Sigmoid colon (tissue), 7 donors: ENCODE measurements around the gene PCSK2. TPM values are rescaled to one million over a fixed set of nuclear protein-coding genes. Genes with fewer than 3 reads are reported as not detected.

Experiments used
- DNase-seq: peaks from one replicate; pipeline ENCODE4 v3.0.0-alpha.2; 2019
- H3K27ac ChIP-seq, 4 donors: fragments of 200-600 bp; sonication (generic); one replicate each; pipeline ENCODE4 v1.5.1; 2016 to 2019; ENCODE audit warnings: mild to moderate bottlenecking in 1 of 4
- H3K27me3 ChIP-seq, 3 donors: fragments of 200-600 bp; sonication (generic); one replicate each; pipeline ENCODE4 v1.5.1; 2019; ENCODE audit warnings: mild to moderate bottlenecking in 1 of 3
- H3K36me3 ChIP-seq, 4 donors: fragments of 200-600 bp; sonication (generic); one replicate each; pipeline ENCODE4 v1.5.1; 2016 to 2019
- H3K4me1 ChIP-seq, 4 donors: fragments of 200-600 bp; sonication (generic); one replicate each; pipeline ENCODE4 v1.5.1; 2017 to 2019
- H3K4me3 ChIP-seq, 4 donors: fragments of 200-600 bp; sonication (generic); one replicate each; pipeline ENCODE4 v1.5.1; 2017 to 2019; ENCODE audit warnings: mild to moderate bottlenecking in 2 of 4, moderate library complexity in 1 of 4
- H3K9me3 ChIP-seq, 4 donors: fragments of 200-600 bp in 3 of 4; sonication (generic) in 3 of 4; one replicate each; pipeline versions ENCODE4 v1.5.1 to v1.6.1; 2013 to 2019
- EP300 ChIP-seq, 4 donors: sonication (generic); formaldehyde crosslinking; IDR thresholded peaks; one replicate each; pipeline ENCODE4 v1.6.1; 2017; ENCODE audit warnings: antibody characterized with exemption in 4 of 4
- POLR2A ChIP-seq, 2 donors: fragments of 450-650 bp; IDR thresholded peaks; one replicate each; pipeline ENCODE4 v1.6.1; 2016; ENCODE audit warnings: antibody characterized with exemption in 2 of 2, mild to moderate bottlenecking in 2 of 2, moderate library complexity in 2 of 2
- POLR2AphosphoS5 ChIP-seq, 4 donors: sonication (generic); formaldehyde crosslinking; IDR thresholded peaks; one replicate each; pipeline ENCODE4 v1.6.1; 2017; ENCODE audit warnings: antibody characterized with exemption in 4 of 4
- WGBS, 2 donors: extraction: QIAGEN DNeasy Blood & Tissue Kit; methylation state at CpG; one replicate each; pipeline ENCODE4 v1.1.7; 2013; 5-methylcytosine and 5-hydroxymethylcytosine counted together
- intact Hi-C: fragments of 100-400 bp; cut with DNase I; formaldehyde crosslinking; loops from one replicate; pipeline ENCODE4 v1.15.1; 2023
- polyA plus RNA-seq, 3 donors: library from polyadenylated mRNA; stranded (reverse); fragments of 200-250 nt; gene quantifications; one replicate each; pipeline ENCODE4 v1.2.3, GENCODE V29; 2013
- total RNA-seq, 4 donors: library from RNA; depleted of rRNA; stranded (reverse); fragments of >200 nt; gene quantifications; one replicate each; pipeline ENCODE4 v1.1.0, GENCODE V29; 2016
- TF ChIP-seq, protein P1 (sequence below), 4 experiments: fragments of 450-650 bp in 3 of 4; fragments of 200-600 bp in 1 of 4; IDR thresholded peaks; one replicate each; pipeline ENCODE4 v1.5.1; 2016 to 2019; ENCODE audit warnings: antibody characterized with exemption in 4 of 4, mild to moderate bottlenecking in 3 of 4, moderate library complexity in 2 of 4
- donor health status: healthy with polysubstance abuse.
- donor health status: Bipolar disorder and iron deficiency.
- donor health status: healthy.

PCSK2 gene
- total and polyA plus RNA-seq, 7 donors: 0.54 to 5.4 (median 2.4) TPM; not detected in 1

DNA sequence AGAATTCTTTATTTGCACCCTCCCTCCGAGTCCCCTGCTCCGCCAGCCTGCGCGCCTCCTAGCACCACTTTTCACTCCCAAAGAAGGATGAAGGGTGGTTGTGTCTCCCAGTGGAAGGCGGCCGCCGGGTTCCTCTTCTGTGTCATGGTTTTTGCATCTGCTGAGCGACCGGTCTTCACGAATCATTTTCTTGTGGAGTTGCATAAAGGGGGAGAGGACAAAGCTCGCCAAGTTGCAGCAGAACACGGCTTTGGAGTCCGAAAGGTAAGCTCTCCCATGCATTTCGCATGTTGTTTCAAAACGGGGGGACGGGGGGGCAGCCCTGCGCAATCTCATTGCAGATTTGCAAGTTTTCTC is 357 bp downstream of the PCSK2 start:
- Histone ChIP-seq H3K27me3 (peaks cover 6 to 42% (median 26%) of the 10 kb centered on the region in 3 donors), H3K9me3 (no peaks in the 10 kb centered on the region), H3K27ac (peak overlapping the region in 1 of 4 donors; percentile 32), H3K4me3 (peak overlapping the region in 3 of 4 donors; percentile 44 to 51 (median 49)), H3K36me3 (no peaks in the 10 kb centered on the region), H3K4me1 (peaks cover 0 to 25% (median 18%) of the 10 kb centered on the region in 4 donors)
- WGBS, 2 donors: 4 to 8% methylated on average over 17 of the region's 17 CpGs
- no peak for DNase-seq
- intact Hi-C loops: no loop called here
- TF ChIP-seq POLR2A (IDR thresholded peaks at IDR 0.05) (no peak), EP300 (IDR thresholded peaks at IDR 0.05) (no peak), POLR2AphosphoS5 (IDR thresholded peaks at IDR 0.05) (no peak)
- TF ChIP-seq, protein P1, sequence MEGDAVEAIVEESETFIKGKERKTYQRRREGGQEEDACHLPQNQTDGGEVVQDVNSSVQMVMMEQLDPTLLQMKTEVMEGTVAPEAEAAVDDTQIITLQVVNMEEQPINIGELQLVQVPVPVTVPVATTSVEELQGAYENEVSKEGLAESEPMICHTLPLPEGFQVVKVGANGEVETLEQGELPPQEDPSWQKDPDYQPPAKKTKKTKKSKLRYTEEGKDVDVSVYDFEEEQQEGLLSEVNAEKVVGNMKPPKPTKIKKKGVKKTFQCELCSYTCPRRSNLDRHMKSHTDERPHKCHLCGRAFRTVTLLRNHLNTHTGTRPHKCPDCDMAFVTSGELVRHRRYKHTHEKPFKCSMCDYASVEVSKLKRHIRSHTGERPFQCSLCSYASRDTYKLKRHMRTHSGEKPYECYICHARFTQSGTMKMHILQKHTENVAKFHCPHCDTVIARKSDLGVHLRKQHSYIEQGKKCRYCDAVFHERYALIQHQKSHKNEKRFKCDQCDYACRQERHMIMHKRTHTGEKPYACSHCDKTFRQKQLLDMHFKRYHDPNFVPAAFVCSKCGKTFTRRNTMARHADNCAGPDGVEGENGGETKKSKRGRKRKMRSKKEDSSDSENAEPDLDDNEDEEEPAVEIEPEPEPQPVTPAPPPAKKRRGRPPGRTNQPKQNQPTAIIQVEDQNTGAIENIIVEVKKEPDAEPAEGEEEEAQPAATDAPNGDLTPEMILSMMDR (IDR thresholded peaks at IDR 0.05): no peak

- no peak overlapping the region for H3K27ac ChIP-seq
- peak; percentile 62 for DNase-seq
These were observed 1.1 kb downstream of the PCSK2 start for GRCh38 chr20:17227669-17228623.

GRCh38 chr20:17228624-17229061 is 1.8 kb downstream of the PCSK2 start:
- peaks cover 6 to 41% (median 17%) of the 10 kb centered on the region in 3 donors for H3K27me3 ChIP-seq
- no peaks in the 10 kb centered on the region for H3K9me3 ChIP-seq
- H3K4me3 ChIP-seq: peak overlapping the region in 3 of 4 donors; percentile 7 to 49 (median 17)
- no peaks in the 10 kb centered on the region for H3K36me3 ChIP-seq
- no peak overlapping the region for H3K27ac ChIP-seq
- 3 to 5% methylated on average over 25 of the region's 25 CpGs for WGBS, 2 donors
- peaks cover 0 to 25% (median 18%) of the 10 kb centered on the region in 4 donors for H3K4me1 ChIP-seq
- TF ChIP-seq POLR2AphosphoS5 (IDR thresholded peaks at IDR 0.05) (no peak), POLR2A (IDR thresholded peaks at IDR 0.05) (no peak), EP300 (IDR thresholded peaks at IDR 0.05) (no peak)
- TF ChIP-seq, protein P1 (IDR thresholded peaks at IDR 0.05): no peak
- no peak for DNase-seq
- intact Hi-C loops: no loop called here

More at GRCh38 chr20:17227669-17228623, 1.1 kb downstream of the PCSK2 start:
- 7 to 14% methylated on average over 35 of the region's 35 CpGs for WGBS, 2 donors
- H3K4me1 ChIP-seq: peaks cover 0 to 25% (median 18%) of the 10 kb centered on the region in 4 donors
- intact Hi-C loops: no loop called here
- TF ChIP-seq EP300 (IDR thresholded peaks at IDR 0.05): no peak
- TF ChIP-seq POLR2A (IDR thresholded peaks at IDR 0.05): no peak
- TF ChIP-seq POLR2AphosphoS5 (IDR thresholded peaks at IDR 0.05): no peak
- TF ChIP-seq, protein P1 (IDR thresholded peaks at IDR 0.05): no peak
- peaks cover 6 to 42% (median 23%) of the 10 kb centered on the region in 3 donors for H3K27me3 ChIP-seq
- no peaks in the 10 kb centered on the region for H3K9me3 ChIP-seq
- H3K36me3 ChIP-seq: no peaks in the 10 kb centered on the region
- H3K4me3 ChIP-seq: peak overlapping the region in 3 of 4 donors; percentile 7 to 51 (median 49)

DNA sequence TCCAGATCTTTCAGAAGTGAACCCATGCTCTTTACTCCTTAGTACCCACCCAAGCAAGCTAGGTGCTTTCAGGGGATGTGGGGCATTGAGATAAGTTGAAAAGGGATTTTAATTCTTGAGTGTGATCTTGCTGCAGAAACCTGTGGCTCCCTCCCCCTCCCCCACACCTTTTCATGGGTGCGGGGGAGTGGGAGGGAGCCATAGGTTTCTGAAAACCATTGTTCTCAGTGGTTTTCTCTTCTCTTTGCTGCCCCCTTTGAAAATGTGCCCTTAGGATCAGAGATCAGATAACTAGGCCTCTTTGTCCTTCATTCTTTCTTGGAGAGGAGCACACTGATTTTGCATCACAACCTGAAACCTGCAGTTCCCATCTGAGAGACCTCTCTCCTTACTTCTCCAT is 2.4 kb downstream of the PCSK2 start:
- Histone ChIP-seq H3K36me3 (no peaks in the 10 kb centered on the region), H3K4me1 (peaks cover 0 to 25% (median 18%) of the 10 kb centered on the region in 4 donors), H3K4me3 (peak overlapping the region in 1 of 4 donors; percentile 7), H3K27ac (no peak overlapping the region), H3K9me3 (no peaks in the 10 kb centered on the region), H3K27me3 (peaks cover 3 to 35% (median 11%) of the 10 kb centered on the region in 3 donors)
- TF ChIP-seq EP300 (IDR thresholded peaks at IDR 0.05): no peak
- no peak for TF ChIP-seq POLR2AphosphoS5 (IDR thresholded peaks at IDR 0.05)
- 22 to 40% methylated on average over 1 of the region's 1 CpG for WGBS, 2 donors
- DNase-seq: no peak
- intact Hi-C loops: no loop called here

DNA sequence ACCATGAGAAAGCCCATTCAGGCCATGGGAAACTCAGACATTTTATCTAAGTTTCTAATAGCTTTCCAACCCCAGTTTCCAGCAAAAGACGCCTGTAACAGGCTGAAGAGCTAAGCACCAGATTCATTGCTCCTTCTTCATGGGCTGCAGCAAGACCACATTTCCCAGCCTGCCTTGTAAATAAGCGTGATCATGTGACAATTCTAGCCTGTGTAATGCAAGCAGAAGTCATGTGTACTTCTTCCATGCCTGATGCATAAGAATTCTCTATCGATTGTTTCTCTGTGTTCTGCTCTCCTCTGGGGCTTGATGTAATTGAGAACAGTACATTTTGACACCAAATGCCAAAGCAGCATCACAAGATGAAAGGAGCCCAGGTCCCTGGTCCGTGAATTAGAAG is 6.8 kb downstream of the PCSK2 start:
- Histone ChIP-seq H3K27me3 (peaks cover 0 to 6% (median 0%) of the 10 kb centered on the region in 3 donors), H3K27ac (no peak overlapping the region), H3K4me1 (peaks cover 0 to 3% (median 0%) of the 10 kb centered on the region in 4 donors), H3K4me3 (no peak overlapping the region), H3K9me3 (no peaks in the 10 kb centered on the region), H3K36me3 (no peaks in the 10 kb centered on the region)
- no peak for DNase-seq
- intact Hi-C loops: no loop called here
- WGBS, 2 donors: 81 to 87% methylated on average over 4 of the region's 4 CpGs
- TF ChIP-seq POLR2AphosphoS5 (IDR thresholded peaks at IDR 0.05) (no peak), POLR2A (IDR thresholded peaks at IDR 0.05) (no peak)
- TF ChIP-seq, protein P1 (IDR thresholded peaks at IDR 0.05): no peak
